Activated CD4-positive, alpha-beta T cell treated with anti-CD3 and anti-CD28 coated beads, Interleukin-2, amount 50 U/mL, for 4 hours (primary cell): ENCODE results near the gene CLHC1.
"Not testable (repeated sequence)": the region's sequence is repeated elsewhere in the genome, so short reads cannot be mapped to it uniquely, and the experiment has no call there.

Experiments used
- DNase-seq, 2 experiments: peaks; one replicate each; pipeline ENCODE4 v3.0.0-alpha.2; 2020

Gene CLHC1

GRCh38 chr2:55232084-55232862, at the start of gene CLHC1, which contains the start of gene RPS27A:
Gene CLHC1, minus strand, starts transcription at chr2:55232293. Its CDS starts 9,882 bp downstream, at chr2:55222411.
Gene RPS27A, plus strand, starts transcription at chr2:55232688. Its CDS starts 137 bp downstream, at chr2:55232825.
- peak; percentile 93 to 95 for DNase-seq

GRCh38 chr2:55280851-55281546, 48.9 kb upstream of the CLHC1 start:
- DNase-seq = not testable (repeated sequence)

GRCh38 chr2:55279859-55280424, 47.8 kb upstream of the CLHC1 start:
- not testable (repeated sequence) for DNase-seq

GRCh38 chr2:55279214-55279835, 47.2 kb upstream of the CLHC1 start:
- DNase-seq = not testable (repeated sequence)

- DNase-seq = no peak
Observed at GRCh38 chr2:55277310-55277709, 45.2 kb upstream of the CLHC1 start.

- not testable (repeated sequence) for DNase-seq
Observed at GRCh38 chr2:55274346-55274745, 42.3 kb upstream of the CLHC1 start.

GRCh38 chr2:55269645-55269990, 37.5 kb upstream of the CLHC1 start:
- no peak for DNase-seq

- DNase-seq = peak; percentile 77 to 78
Observed at GRCh38 chr2:55268907-55269644, 37.0 kb upstream of the CLHC1 start, which contains the start of gene MTIF2. Gene MTIF2, minus strand, starts transcription at chr2:55269231. Its CDS starts 5,373 bp downstream, at chr2:55263858.

- no peak for DNase-seq
Observed at GRCh38 chr2:55268288-55268906, 36.3 kb upstream of the CLHC1 start.

GRCh38 chr2:55259586-55259985, 27.5 kb upstream of the CLHC1 start:
- DNase-seq = not testable (repeated sequence)

GRCh38 chr2:55252832-55253231, 20.7 kb upstream of the CLHC1 start:
- no peak for DNase-seq

- DNase-seq = no peak
Observed at GRCh38 chr2:55247025-55247424, 14.9 kb upstream of the CLHC1 start.

- DNase-seq = no peak
Observed at GRCh38 chr2:55245411-55245810, 13.3 kb upstream of the CLHC1 start.

- no peak for DNase-seq
Observed at GRCh38 chr2:55242617-55243016, 10.5 kb upstream of the CLHC1 start.

GRCh38 chr2:55241582-55241981, 9.5 kb upstream of the CLHC1 start:
- DNase-seq = not testable (repeated sequence)

- no peak for DNase-seq
Observed at GRCh38 chr2:55239656-55240222, 7.6 kb upstream of the CLHC1 start.

GRCh38 chr2:55236992-55237543, 5.0 kb upstream of the CLHC1 start:
- DNase-seq = no peak

- no peak for DNase-seq
Observed at GRCh38 chr2:55235724-55236538, 3.8 kb upstream of the CLHC1 start.

GRCh38 chr2:55233658-55233940, 1.5 kb upstream of the CLHC1 start:
- DNase-seq = no peak

- DNase-seq = peak; percentile 40 to 43
Observed at GRCh38 chr2:55232863-55233657, 967 bp upstream of the CLHC1 start.
